ENCODE results near the gene PGM5. TPM values are rescaled to one million over a fixed set of nuclear protein-coding genes. Genes with fewer than 3 reads are reported as not detected.

PGM5 gene
- total and polyA plus RNA-seq, 2 donors from 2014 or later: 16.3 to 53.1 TPM

DNA sequence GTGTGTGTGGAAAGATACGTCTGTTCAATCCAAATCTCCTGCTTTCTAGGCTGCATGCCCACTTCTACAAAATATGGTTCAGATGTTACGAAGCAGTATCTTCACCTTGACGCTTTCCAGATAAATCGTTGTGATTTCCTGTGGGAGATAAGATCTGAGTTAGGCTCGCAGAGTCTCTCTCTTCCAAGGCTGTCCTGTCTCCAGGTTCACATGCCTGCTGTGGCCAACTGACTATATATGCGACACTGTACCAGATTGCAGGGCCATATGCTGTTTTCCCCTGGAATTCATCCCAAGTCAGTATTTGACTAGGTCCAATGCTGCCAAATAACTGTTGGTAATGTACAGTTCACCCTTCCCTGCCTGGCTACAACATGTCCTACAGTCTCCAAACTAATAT, 136.4 kb downstream of the PGM5 start:
- no peak for DNase-seq
- no peaks in the 10 kb centered on the region for H3K9me3 ChIP-seq (ENCODE audit: control insufficient read depth in 2 of 3, insufficient read depth in 1 of 3, low read length in 3 of 3)
- no peak for FAIRE-seq
- TF ChIP-seq, protein P1, sequence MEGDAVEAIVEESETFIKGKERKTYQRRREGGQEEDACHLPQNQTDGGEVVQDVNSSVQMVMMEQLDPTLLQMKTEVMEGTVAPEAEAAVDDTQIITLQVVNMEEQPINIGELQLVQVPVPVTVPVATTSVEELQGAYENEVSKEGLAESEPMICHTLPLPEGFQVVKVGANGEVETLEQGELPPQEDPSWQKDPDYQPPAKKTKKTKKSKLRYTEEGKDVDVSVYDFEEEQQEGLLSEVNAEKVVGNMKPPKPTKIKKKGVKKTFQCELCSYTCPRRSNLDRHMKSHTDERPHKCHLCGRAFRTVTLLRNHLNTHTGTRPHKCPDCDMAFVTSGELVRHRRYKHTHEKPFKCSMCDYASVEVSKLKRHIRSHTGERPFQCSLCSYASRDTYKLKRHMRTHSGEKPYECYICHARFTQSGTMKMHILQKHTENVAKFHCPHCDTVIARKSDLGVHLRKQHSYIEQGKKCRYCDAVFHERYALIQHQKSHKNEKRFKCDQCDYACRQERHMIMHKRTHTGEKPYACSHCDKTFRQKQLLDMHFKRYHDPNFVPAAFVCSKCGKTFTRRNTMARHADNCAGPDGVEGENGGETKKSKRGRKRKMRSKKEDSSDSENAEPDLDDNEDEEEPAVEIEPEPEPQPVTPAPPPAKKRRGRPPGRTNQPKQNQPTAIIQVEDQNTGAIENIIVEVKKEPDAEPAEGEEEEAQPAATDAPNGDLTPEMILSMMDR (IDR thresholded peaks at IDR 0.05; ENCODE audit: borderline replicate concordance, extremely low read depth, insufficient read depth): no peak
- H3K27ac ChIP-seq (ENCODE audit: low read depth in 2 of 2, low read length in 2 of 2): no peak overlapping the region
- H3K4me3 ChIP-seq (ENCODE audit: low read length in 3 of 3): no peak overlapping the region
- H3K27me3 ChIP-seq (ENCODE audit: control insufficient read depth, insufficient read depth, low read length): no peaks in the 10 kb centered on the region
- intact Hi-C loops (cut with DNase I): no loop called here
- H3K36me3 ChIP-seq (ENCODE audit: control insufficient read depth in 2 of 3, insufficient read depth in 3 of 3, low read length in 3 of 3): no peaks in the 10 kb centered on the region
- no peak overlapping the region for H3K9ac ChIP-seq (ENCODE audit: low read length in 3 of 3)
- no peaks in the 10 kb centered on the region for H3K4me1 ChIP-seq (ENCODE audit: control insufficient read depth in 2 of 3, insufficient read depth in 2 of 3, low read depth in 1 of 3, low read length in 3 of 3)

DNA sequence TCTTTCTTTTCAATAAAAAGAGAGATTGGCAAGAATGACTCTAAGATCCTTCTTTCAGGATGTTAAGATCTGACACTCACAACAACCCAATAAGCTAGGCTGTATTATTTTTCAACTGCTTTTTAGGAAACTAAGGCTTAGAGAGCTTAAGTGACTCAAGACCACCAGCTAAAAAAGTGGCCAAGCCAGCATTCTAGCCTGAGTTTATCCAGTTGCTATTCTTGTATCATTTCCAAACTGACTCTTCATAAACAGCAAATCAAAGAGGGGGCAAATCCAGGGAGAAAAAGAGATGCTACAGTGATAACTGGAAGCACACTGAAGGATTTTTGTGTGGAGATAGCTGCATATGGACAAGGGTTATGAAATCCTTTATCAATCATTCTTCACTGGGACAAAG, 137.1 kb downstream of the PGM5 start:
- Histone ChIP-seq H3K27me3 (ENCODE audit: control insufficient read depth, insufficient read depth, low read length) (no peaks in the 10 kb centered on the region), H3K9me3 (ENCODE audit: control insufficient read depth in 2 of 3, insufficient read depth in 1 of 3, low read length in 3 of 3) (no peaks in the 10 kb centered on the region), H3K27ac (ENCODE audit: low read depth in 2 of 2, low read length in 2 of 2) (no peak overlapping the region), H3K4me3 (ENCODE audit: low read length in 3 of 3) (no peak overlapping the region), H3K9ac (ENCODE audit: low read length in 3 of 3) (no peak overlapping the region), H3K4me1 (ENCODE audit: control insufficient read depth in 2 of 3, insufficient read depth in 2 of 3, low read depth in 1 of 3, low read length in 3 of 3) (no peaks in the 10 kb centered on the region), H3K36me3 (ENCODE audit: control insufficient read depth in 2 of 3, insufficient read depth in 3 of 3, low read length in 3 of 3) (no peaks in the 10 kb centered on the region)
- intact Hi-C loops (cut with DNase I): no loop called here
- FAIRE-seq: no peak
- TF ChIP-seq, protein P1 (IDR thresholded peaks at IDR 0.05; ENCODE audit: borderline replicate concordance, extremely low read depth, insufficient read depth): no peak
- DNase-seq: no peak

DNA sequence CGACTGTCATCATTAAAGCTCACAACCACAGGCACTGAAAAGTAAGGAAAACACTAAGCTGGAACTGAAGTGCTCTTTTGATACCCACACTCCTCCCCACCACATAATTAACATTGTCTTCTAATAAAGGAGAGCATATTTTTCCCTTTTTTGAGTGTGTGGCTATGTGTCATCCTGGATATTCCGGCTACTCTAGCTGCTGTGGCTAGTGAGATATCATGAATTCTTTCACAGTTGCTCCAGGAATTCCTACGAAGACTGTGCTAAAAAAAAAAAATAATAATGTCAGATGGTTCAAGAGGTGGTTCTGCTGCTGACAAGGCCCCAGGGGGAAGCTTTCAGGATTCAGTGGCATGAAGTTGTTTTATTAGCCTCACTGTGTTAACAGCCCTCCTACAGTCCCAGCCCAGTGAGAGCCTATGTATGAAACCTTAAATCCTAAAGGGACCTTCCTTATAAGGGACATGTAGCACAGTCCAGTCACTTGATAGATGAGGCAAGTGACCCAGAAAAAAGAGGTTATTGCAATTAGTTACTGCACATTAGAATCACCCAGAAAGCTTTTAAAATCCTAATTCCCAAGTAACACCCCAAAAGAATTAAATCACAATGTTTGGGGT, 137.7 kb downstream of the PGM5 start:
- peak in 1 of 5 donors; percentile 19 for DNase-seq
- TF ChIP-seq, protein P1 (IDR thresholded peaks at IDR 0.05; ENCODE audit: borderline replicate concordance, extremely low read depth, insufficient read depth): no peak
- H3K36me3 ChIP-seq (ENCODE audit: control insufficient read depth in 2 of 3, insufficient read depth in 3 of 3, low read length in 3 of 3): no peaks in the 10 kb centered on the region
- H3K4me1 ChIP-seq (ENCODE audit: control insufficient read depth in 2 of 3, insufficient read depth in 2 of 3, low read depth in 1 of 3, low read length in 3 of 3): no peaks in the 10 kb centered on the region
- H3K9ac ChIP-seq (ENCODE audit: low read length in 3 of 3): no peak overlapping the region
- FAIRE-seq: no peak
- H3K27ac ChIP-seq (ENCODE audit: low read depth in 2 of 2, low read length in 2 of 2): no peak overlapping the region
- H3K9me3 ChIP-seq (ENCODE audit: control insufficient read depth in 2 of 3, insufficient read depth in 1 of 3, low read length in 3 of 3): no peaks in the 10 kb centered on the region
- no peaks in the 10 kb centered on the region for H3K27me3 ChIP-seq (ENCODE audit: control insufficient read depth, insufficient read depth, low read length)
- no peak overlapping the region for H3K4me3 ChIP-seq (ENCODE audit: low read length in 3 of 3)
- intact Hi-C loops (cut with DNase I): no loop called here

DNA sequence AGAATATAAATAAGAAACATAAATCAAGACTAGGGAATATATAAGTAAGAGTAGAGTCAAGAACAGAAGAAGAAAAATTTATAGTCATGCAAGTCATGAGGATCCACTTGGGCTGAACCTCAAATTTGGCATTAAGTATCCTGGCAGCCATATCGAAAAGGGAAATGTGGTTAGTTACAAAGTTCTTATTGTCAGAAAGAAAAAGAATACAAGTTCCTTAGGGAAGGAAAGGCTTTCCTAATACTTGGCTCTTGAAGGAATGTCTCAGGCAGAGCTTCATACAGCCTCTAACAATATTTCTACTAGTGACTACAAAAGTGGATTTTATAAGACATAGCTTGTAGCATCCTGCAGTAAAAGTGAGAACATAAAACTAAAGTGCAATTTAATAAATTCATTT, 138.8 kb downstream of the PGM5 start:
- Histone ChIP-seq H3K27me3 (ENCODE audit: control insufficient read depth, insufficient read depth, low read length) (no peaks in the 10 kb centered on the region), H3K9me3 (ENCODE audit: control insufficient read depth in 2 of 3, insufficient read depth in 1 of 3, low read length in 3 of 3) (no peaks in the 10 kb centered on the region), H3K27ac (ENCODE audit: low read depth in 2 of 2, low read length in 2 of 2) (no peak overlapping the region), H3K9ac (ENCODE audit: low read length in 3 of 3) (no peak overlapping the region), H3K4me3 (ENCODE audit: low read length in 3 of 3) (no peak overlapping the region), H3K4me1 (ENCODE audit: control insufficient read depth in 2 of 3, insufficient read depth in 2 of 3, low read depth in 1 of 3, low read length in 3 of 3) (no peaks in the 10 kb centered on the region), H3K36me3 (ENCODE audit: control insufficient read depth in 2 of 3, insufficient read depth in 3 of 3, low read length in 3 of 3) (no peaks in the 10 kb centered on the region)
- DNase-seq (no peak), FAIRE-seq (no peak)
- TF ChIP-seq, protein P1 (IDR thresholded peaks at IDR 0.05; ENCODE audit: borderline replicate concordance, extremely low read depth, insufficient read depth): no peak
- intact Hi-C loops (cut with DNase I): no loop called here

All from kidney (tissue), 14 donors.